CD4-positive, alpha-beta T cell (primary cell): ENCODE measurements around the gene PTPRN2. TPM values are rescaled to one million over a fixed set of nuclear protein-coding genes. Genes with fewer than 3 reads are reported as not detected.

Experiments
- ATAC-seq: fragments of 200-7000 bp; cut with Tn5 transposase; one replicate; pipeline ENCODE4 v1.10.0; 2022; ENCODE audit warnings: mild to moderate bottlenecking; ENCODE audit not compliant: poor library complexity
- CTCF ChIA-PET: fragments of 350-600 bp; sonication (Branson Sonifier 250); formaldehyde crosslinking; loops from one replicate; lab custom pipeline; 2021; ENCODE audit warnings: antibody characterized with exemption, inconsistent platforms; lab: Charles Lee
- POLR2A ChIA-PET: fragments of 350-600 bp; sonication (Branson Sonifier 250); formaldehyde crosslinking; loops from one replicate; lab custom pipeline; 2021; ENCODE audit warnings: antibody characterized with exemption, inconsistent platforms; lab: Charles Lee
- DNase-seq, 14 experiments: peaks; one replicate each; pipeline ENCODE4 v3.0.0-alpha.2; 2013 to 2020; ENCODE audit warnings: mixed read lengths in 2 of 14
- H3K27ac ChIP-seq, 2 donors: one replicate each; pipeline versions ENCODE4 v1.5.1 to v1.7.0; 2013; ENCODE audit warnings: low read length in 2 of 2, low read depth in 1 of 2, mild to moderate bottlenecking in 1 of 2
- H3K27me3 ChIP-seq, 2 experiments: 1 replicate in 1 of 2; 2 replicates in 1 of 2; pipeline versions ENCODE4 v1.6.1 to v1.7.0; 2013; ENCODE audit warnings: low read length in 2 of 2, control low read depth in 1 of 2, mild to moderate bottlenecking in 1 of 2, moderate library complexity in 1 of 2; ENCODE audit not compliant: insufficient read depth in 2 of 2, control insufficient read depth in 1 of 2
- H3K36me3 ChIP-seq: one replicate; pipeline ENCODE4 v1.6.1; 2013; ENCODE audit warnings: low read length, control low read depth; ENCODE audit not compliant: insufficient read depth
- H3K4me1 ChIP-seq: one replicate; pipeline ENCODE4 v1.6.1; 2013; ENCODE audit warnings: low read length, control low read depth; ENCODE audit not compliant: insufficient read depth
- H3K4me3 ChIP-seq: one replicate; pipeline ENCODE4 v1.5.1; 2013; ENCODE audit warnings: mild to moderate bottlenecking, low read length, moderate library complexity
- H3K9me3 ChIP-seq, 2 experiments: 1 replicate in 1 of 2; 2 replicates in 1 of 2; pipeline versions ENCODE4 v1.6.1 to v1.7.0; 2013; ENCODE audit warnings: low read length in 2 of 2, mild to moderate bottlenecking in 2 of 2, control low read depth in 1 of 2, moderate library complexity in 1 of 2; ENCODE audit not compliant: control insufficient read depth in 1 of 2, insufficient read depth in 1 of 2
- H3K27ac Mint-ChIP-seq: one replicate; pipeline ENCODE4 v1.8.0; 2020; ENCODE audit warnings: mixed read lengths
- H3K27me3 Mint-ChIP-seq: one replicate; pipeline ENCODE4 v1.8.0; 2021; ENCODE audit warnings: mixed read lengths
- H3K36me3 Mint-ChIP-seq: one replicate; pipeline ENCODE4 v1.8.0; 2021; ENCODE audit warnings: low read depth, mixed read lengths
- H3K4me1 Mint-ChIP-seq: one replicate; pipeline ENCODE4 v1.8.0; 2021; ENCODE audit warnings: low read depth, mixed read lengths
- H3K4me3 Mint-ChIP-seq: one replicate; pipeline ENCODE4 v1.8.0; 2020; ENCODE audit warnings: mild to moderate bottlenecking, mixed read lengths
- H3K9me3 Mint-ChIP-seq: one replicate; pipeline ENCODE4 v1.8.0; 2020; ENCODE audit warnings: mixed read lengths
- CTCF ChIP-seq: fragments of 200-600 bp; IDR thresholded peaks from one replicate; pipeline ENCODE4 v1.8.0; 2022; ENCODE audit warnings: antibody characterized with exemption, mild to moderate bottlenecking
- intact Hi-C, 2 experiments: fragments of 100-400 bp; cut with DNase I in 1 of 2; cut with micrococcal nuclease in 1 of 2; formaldehyde crosslinking; loops; one replicate each; pipeline versions ENCODE4 v1.15.1 to v1.9.0; 2023 to 2025; cut with DNase I, micrococcal nuclease
- total RNA-seq, 174 experiments: library from RNA in 2 of 174; stranded (reverse) in 2 of 174; gene quantifications; one replicate each; pipeline ENCODE4 v1.2.3 and lab custom pipeline; 2021 to 2026

PTPRN2 gene
- total RNA-seq, 2 experiments from 2014 or later = 0.34 to 0.44 TPM

- H3K9me3 ChIP-seq = no peaks in the 10 kb centered on the region
- Mint-ChIP-seq H3K4me1 (no peaks in the 10 kb centered on the region), H3K9me3 (no peaks in the 10 kb centered on the region), H3K36me3 (no peaks in the 10 kb centered on the region), H3K27me3 (no peaks in the 10 kb centered on the region), H3K27ac (no peak overlapping the region), H3K4me3 (no peak overlapping the region)
- intact Hi-C loops = no loop called here
- DNase-seq (no peak), ATAC-seq (no peak)
- no peak overlapping the region for H3K4me3 ChIP-seq
- no peaks in the 10 kb centered on the region for H3K27me3 ChIP-seq
- no peaks in the 10 kb centered on the region for H3K36me3 ChIP-seq
- no peak overlapping the region for H3K27ac ChIP-seq
- H3K4me1 ChIP-seq = no peaks in the 10 kb centered on the region
- POLR2A ChIA-PET = no interaction called here
- no peak for TF ChIP-seq CTCF
- CTCF ChIA-PET = no interaction called here
Measured at GRCh38 chr7:157752832-157753291, 834.8 kb downstream of the PTPRN2 start.

DNA sequence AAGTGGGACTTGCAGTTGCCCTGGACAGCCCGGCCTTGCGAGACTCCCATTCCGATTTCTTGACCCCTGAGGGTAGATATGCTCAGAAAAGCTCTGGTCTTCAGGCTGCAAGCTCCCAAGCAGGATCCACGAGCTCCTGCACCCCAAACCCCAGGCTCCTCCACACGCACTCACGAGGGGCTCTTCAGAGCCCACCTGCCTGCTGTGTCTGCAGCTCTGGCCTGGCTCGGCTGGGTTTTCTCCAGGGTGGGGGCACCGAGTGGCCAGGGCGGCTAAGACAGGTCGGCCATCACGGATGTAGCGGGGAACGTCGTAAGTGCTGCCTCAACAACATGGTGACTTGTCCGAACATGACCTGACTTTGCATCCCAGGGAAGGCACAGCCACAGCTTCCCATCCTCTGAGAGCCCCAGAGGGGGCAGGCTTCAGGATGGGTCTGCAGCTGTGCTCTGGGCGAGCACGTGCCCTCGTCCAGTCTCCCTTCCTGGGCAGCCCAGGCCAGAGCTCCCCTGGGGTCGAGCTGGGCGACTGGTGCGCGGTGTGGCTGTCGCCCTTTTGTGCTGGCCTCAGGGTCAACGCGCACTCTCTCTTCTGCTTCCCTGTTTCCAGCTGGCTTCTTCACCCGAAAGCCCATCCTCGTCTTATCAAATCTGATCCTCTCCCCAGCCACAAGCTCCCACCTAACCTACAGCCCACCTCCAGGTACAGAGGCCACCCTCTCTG, 835.5 kb downstream of the PTPRN2 start:
- H3K9me3 Mint-ChIP-seq = no peaks in the 10 kb centered on the region
- DNase-seq (no peak), ATAC-seq (no peak)
- TF ChIP-seq CTCF = no peak
- H3K4me3 ChIP-seq = no peak overlapping the region
- CTCF ChIA-PET = interaction anchor here (0.5 kb wide), 1 partner anchor 26 kb away, joined by 3 read pairs; no protein-coding TSS in a partner anchor
- no peaks in the 10 kb centered on the region for H3K27me3 Mint-ChIP-seq
- no peaks in the 10 kb centered on the region for H3K36me3 Mint-ChIP-seq
- no peak overlapping the region for H3K27ac ChIP-seq
- intact Hi-C loops = no loop called here
- H3K4me1 Mint-ChIP-seq = no peaks in the 10 kb centered on the region
- no peaks in the 10 kb centered on the region for H3K4me1 ChIP-seq
- H3K4me3 Mint-ChIP-seq = no peak overlapping the region
- no peak overlapping the region for H3K27ac Mint-ChIP-seq
- POLR2A ChIA-PET = no interaction called here
- H3K36me3 ChIP-seq = no peaks in the 10 kb centered on the region
- H3K27me3 ChIP-seq = no peaks in the 10 kb centered on the region
- H3K9me3 ChIP-seq = no peaks in the 10 kb centered on the region

DNA sequence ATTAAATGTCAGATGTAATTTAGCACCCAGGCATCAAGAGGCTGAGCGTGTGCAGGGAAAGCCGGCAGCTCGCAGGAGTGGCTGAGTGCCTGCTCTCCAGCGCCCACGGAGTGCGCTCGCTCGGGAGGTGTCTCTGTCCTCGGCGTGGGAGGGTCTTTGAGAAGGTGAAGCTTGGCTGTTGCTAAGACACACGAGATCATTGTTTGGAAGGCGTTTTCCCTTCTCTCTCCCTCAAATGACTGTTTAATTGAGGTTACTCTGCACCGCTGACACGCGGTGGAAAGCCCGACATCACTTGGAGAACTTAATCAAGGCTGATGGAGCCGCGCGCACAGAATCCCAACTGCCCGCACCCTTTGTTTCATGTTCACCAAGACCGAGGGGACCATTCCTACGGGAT, 836.2 kb downstream of the PTPRN2 start:
- Mint-ChIP-seq H3K4me3 (no peak overlapping the region), H3K27ac (no peak overlapping the region), H3K36me3 (no peaks in the 10 kb centered on the region), H3K4me1 (no peaks in the 10 kb centered on the region), H3K27me3 (no peaks in the 10 kb centered on the region), H3K9me3 (no peaks in the 10 kb centered on the region)
- Histone ChIP-seq H3K4me1 (no peaks in the 10 kb centered on the region), H3K4me3 (no peak overlapping the region), H3K27ac (no peak overlapping the region), H3K27me3 (no peaks in the 10 kb centered on the region), H3K36me3 (no peaks in the 10 kb centered on the region), H3K9me3 (no peaks in the 10 kb centered on the region)
- POLR2A ChIA-PET = no interaction called here
- DNase-seq (no peak), ATAC-seq (no peak)
- no peak for TF ChIP-seq CTCF
- CTCF ChIA-PET = interaction anchor here (0.5 kb wide), 1 partner anchor 27 kb away, joined by 3 read pairs; no protein-coding TSS in a partner anchor
- intact Hi-C loops = no loop called here
